Renal pelvis (tissue), 12 donors: ENCODE results near the gene CATSPER2. TPM values are rescaled to one million over a fixed set of nuclear protein-coding genes. Genes with fewer than 3 reads are reported as not detected.
"Not testable (repeated sequence)": the region's sequence is repeated elsewhere in the genome, so short reads cannot be mapped to it uniquely, and the experiment has no call there.

Source experiments
- DNase-seq: peaks from one replicate; pipeline ENCODE4 v3.0.0-alpha.2; 2013
- long read RNA-seq, 16 experiments: transcript quantifications; one replicate each; lab custom pipeline, GENCODE V29; 2026
- polyA plus RNA-seq, 3 donors: library from polyadenylated mRNA; unstranded; fragments of 120-200 nt; gene quantifications; one replicate each; pipeline ENCODE4 v1.2.1, GENCODE V29; 2013; ENCODE audit not compliant: insufficient read length in 3 of 3

The CATSPER2 gene
- polyA plus RNA-seq, result 10 to 100 TPM in 1 of 3 donors, 1 to 10 TPM in 2; 3.3 to 13.3 (median 9.4) TPM
- long read RNA-seq, donor 1, result 0 reads
- long read RNA-seq, donor 2, result 0 reads
- long read RNA-seq, donor 3, result 0 reads
- long read RNA-seq, donor 4, result 0 reads
- long read RNA-seq, donor 5, result 0 reads
- long read RNA-seq, donor 6, result 0 reads
- long read RNA-seq, donor 7, result 0 reads
- long read RNA-seq, donor 8, result 0 reads
- long read RNA-seq, donor 9, result 0 reads
- long read RNA-seq, donor 10, result 0 reads
- long read RNA-seq, donor 11, result 0 reads
- long read RNA-seq, donor 12, result 0 reads
- long read RNA-seq, donor 13, result 0 reads
- long read RNA-seq, donor 14, result 0 reads
- long read RNA-seq, donor 15, result 0 reads
- long read RNA-seq, donor 16, result 0 reads

GRCh38 chr15:43648649-43649429 is at the start of gene CATSPER2:
TSS of gene CATSPER2 (minus strand) at chr15:43648844. CDS start at chr15:43648061, 783 bp downstream.
- no peak for DNase-seq

GRCh38 chr15:43693148-43694022 is 44.7 kb upstream of the CATSPER2 start, which contains the start of gene CKMT1A:
TSS of gene CKMT1A (plus strand) at chr15:43693859. CDS start at chr15:43694051, 192 bp downstream.
- DNase-seq, result not testable (repeated sequence)

- DNase-seq, result not testable (repeated sequence)
These were observed 44.0 kb upstream of the CATSPER2 start for GRCh38 chr15:43692679-43693078.

GRCh38 chr15:43689604-43690301 is 41.1 kb upstream of the CATSPER2 start:
- DNase-seq, result not testable (repeated sequence)

- not testable (repeated sequence) for DNase-seq
These were observed 25.5 kb upstream of the CATSPER2 start for GRCh38 chr15:43674175-43674574.

GRCh38 chr15:43666177-43666576 is 17.5 kb upstream of the CATSPER2 start:
- DNase-seq, result not testable (repeated sequence)

- DNase-seq, result not testable (repeated sequence)
These were observed 14.7 kb upstream of the CATSPER2 start for GRCh38 chr15:43663333-43663732.

- DNase-seq, result not testable (repeated sequence)
These were observed 13.6 kb upstream of the CATSPER2 start for GRCh38 chr15:43662293-43662692.

GRCh38 chr15:43659727-43660126 is 11.1 kb upstream of the CATSPER2 start:
- not testable (repeated sequence) for DNase-seq

GRCh38 chr15:43649430-43649926 is 834 bp upstream of the CATSPER2 start:
- not testable (repeated sequence) for DNase-seq

- not testable (repeated sequence) for DNase-seq
These were observed 10.0 kb downstream of the CATSPER2 start for GRCh38 chr15:43638464-43639204.

GRCh38 chr15:43626937-43627336 is 21.7 kb downstream of the CATSPER2 start:
- not testable (repeated sequence) for DNase-seq

GRCh38 chr15:43625106-43625505 is 23.5 kb downstream of the CATSPER2 start:
- no peak for DNase-seq

- DNase-seq, result not testable (repeated sequence)
These were observed 26.4 kb downstream of the CATSPER2 start for GRCh38 chr15:43622068-43622799.

GRCh38 chr15:43618700-43619099 is 29.9 kb downstream of the CATSPER2 start, which contains the start of gene STRC:
TSS of gene STRC (minus strand) at chr15:43618800. CDS start at chr15:43618722, 78 bp downstream.
- DNase-seq, result not testable (repeated sequence)

GRCh38 chr15:43617750-43618149 is 30.9 kb downstream of the CATSPER2 start:
- DNase-seq, result not testable (repeated sequence)

GRCh38 chr15:43602233-43602632 is 46.4 kb downstream of the CATSPER2 start:
- DNase-seq, result not testable (repeated sequence)

- not testable (repeated sequence) for DNase-seq
These were observed 48.4 kb downstream of the CATSPER2 start for GRCh38 chr15:43600200-43600599.

GRCh38 chr15:43599131-43599530 is 49.5 kb downstream of the CATSPER2 start:
- DNase-seq, result not testable (repeated sequence)
